HG03354 (cell line): ENCODE results near the gene MAML3.

ENCODE experiments used
- ATAC-seq: cut with Tn5 transposase; IDR thresholded peaks from one replicate; pipeline ENCODE4 v1.9.1; 2021; ENCODE audit warnings: mild to moderate bottlenecking; ENCODE audit not compliant: unreplicated experiment, poor library complexity, severe bottlenecking

The MAML3 gene

GRCh38 chr4:140020457-140021361 is 133.3 kb downstream of the MAML3 start:
- ATAC-seq: no peak

GRCh38 chr4:140019619-140020347 is 134.2 kb downstream of the MAML3 start:
- no peak for ATAC-seq

GRCh38 chr4:140018931-140019618 is 134.9 kb downstream of the MAML3 start:
- no peak for ATAC-seq

- no peak for ATAC-seq
These were observed 139.7 kb downstream of the MAML3 start for GRCh38 chr4:140014284-140014683.

- ATAC-seq: peak; percentile 80
These were observed 141.1 kb downstream of the MAML3 start for GRCh38 chr4:140012688-140013486.

GRCh38 chr4:140005699-140006098 is 148.3 kb downstream of the MAML3 start:
- ATAC-seq: no peak

- ATAC-seq: no peak
These were observed 148.9 kb downstream of the MAML3 start for GRCh38 chr4:140004922-140005627.

GRCh38 chr4:140004549-140004895 is 149.5 kb downstream of the MAML3 start:
- ATAC-seq: no peak

- ATAC-seq: no peak
These were observed 150.0 kb downstream of the MAML3 start for GRCh38 chr4:140003876-140004548.

- ATAC-seq: no peak
These were observed 153.8 kb downstream of the MAML3 start for GRCh38 chr4:140000232-140000631.

GRCh38 chr4:139988863-139989765 is 164.9 kb downstream of the MAML3 start:
- ATAC-seq: no peak

GRCh38 chr4:139987502-139987850 is 166.5 kb downstream of the MAML3 start:
- ATAC-seq: no peak

GRCh38 chr4:139986689-139987501 is 167.1 kb downstream of the MAML3 start:
- ATAC-seq: no peak

- ATAC-seq: no peak
These were observed 167.9 kb downstream of the MAML3 start for GRCh38 chr4:139986106-139986505.

- ATAC-seq: no peak
These were observed 168.6 kb downstream of the MAML3 start for GRCh38 chr4:139985401-139985800.

GRCh38 chr4:139984471-139984870 is 169.5 kb downstream of the MAML3 start:
- no peak for ATAC-seq

- ATAC-seq: peak; percentile 95
These were observed 175.3 kb downstream of the MAML3 start for GRCh38 chr4:139978692-139979091.
